Endodermal cell (in vitro differentiated cells): Measurements from ENCODE around the gene ZNF507. TPM values are rescaled to one million over a fixed set of nuclear protein-coding genes. Genes with fewer than 3 reads are reported as not detected.

Experiments used
- DNase-seq: peaks from one replicate; pipeline ENCODE4 v3.0.0-alpha.2; 2017
- H3K27ac ChIP-seq: 2 replicates; pipeline ENCODE4 v1.5.1; 2013; ENCODE audit warnings: mild to moderate bottlenecking, low read depth, low read length, moderate library complexity
- H3K27me3 ChIP-seq: 2 replicates; pipeline ENCODE4 v1.6.1; 2013; ENCODE audit warnings: mild to moderate bottlenecking, low read length, moderate library complexity; ENCODE audit not compliant: insufficient read depth, control insufficient read depth, poor library complexity, severe bottlenecking
- H3K36me3 ChIP-seq: 2 replicates; pipeline ENCODE4 v1.7.0; 2013; ENCODE audit warnings: mild to moderate bottlenecking, low read length, moderate library complexity; ENCODE audit not compliant: control insufficient read depth, insufficient read depth
- H3K4me1 ChIP-seq: one replicate; pipeline ENCODE4 v1.7.0; 2013; ENCODE audit warnings: low read length; ENCODE audit not compliant: control insufficient read depth, insufficient read depth
- H3K4me3 ChIP-seq: 2 replicates; pipeline ENCODE4 v1.5.1; 2013; ENCODE audit warnings: mild to moderate bottlenecking, low read length, moderate library complexity
- H3K9ac ChIP-seq: 2 replicates; pipeline ENCODE4 v1.6.1; 2013; ENCODE audit warnings: mild to moderate bottlenecking, low read length, moderate library complexity; ENCODE audit not compliant: poor library complexity, severe bottlenecking; ENCODE audit errors: extremely low read depth
- H3K9me3 ChIP-seq: 2 replicates; pipeline ENCODE4 v1.6.1; 2013; ENCODE audit warnings: mild to moderate bottlenecking, low read length, moderate library complexity; ENCODE audit not compliant: control insufficient read depth
- H3K27ac Mint-ChIP-seq: 2 replicates; pipeline ENCODE4 v1.8.0; 2020; ENCODE audit warnings: mixed read lengths
- H3K27me3 Mint-ChIP-seq: 2 replicates; pipeline ENCODE4 v1.8.0; 2021; ENCODE audit warnings: mild to moderate bottlenecking, mixed read lengths; ENCODE audit not compliant: insufficient read depth
- H3K36me3 Mint-ChIP-seq: 2 replicates; pipeline ENCODE4 v1.8.0; 2020; ENCODE audit warnings: low read depth, mixed read lengths
- H3K4me1 Mint-ChIP-seq: 2 replicates; pipeline ENCODE4 v1.8.0; 2020; ENCODE audit warnings: mixed read lengths
- H3K4me3 Mint-ChIP-seq: 2 replicates; pipeline ENCODE4 v1.8.0; 2020; ENCODE audit warnings: mild to moderate bottlenecking, moderate library complexity, mixed read lengths
- H3K9me3 Mint-ChIP-seq: 2 replicates; pipeline ENCODE4 v1.8.0; 2020; ENCODE audit warnings: mild to moderate bottlenecking, mixed read lengths
- WGBS, 2 experiments: methylation state at CpG; one replicate each; pipeline versions ENCODE4 v1.1.5 to v1.1.7; 2013; ENCODE audit warnings: missing lambda C conversion rate in 2 of 2, mixed read lengths in 1 of 2; ENCODE audit not compliant: insufficient coverage in 1 of 2, insufficient read length in 1 of 2; 5-methylcytosine and 5-hydroxymethylcytosine counted together
- total RNA-seq, 2 donors: library from RNA; stranded (reverse); fragmentation: NEBNext Ultra II Directional in 1 of 2; extraction: Animal tissue kit (Norgen Biotek cat#: 25700) in 1 of 2; gene quantifications; 2 replicates in 1 of 2; 3 replicates in 1 of 2; pipeline ENCODE4 v1.2.1, GENCODE V29; 2021
- TF ChIP-seq, protein P1 (sequence below): fragments of 200-600 bp; sonication (generic); conservative IDR thresholded peaks from 2 replicates; pipeline ENCODE4 v1.5.0; 2021; ENCODE audit warnings: antibody characterized with exemption, mild to moderate bottlenecking

Gene ZNF507
- total RNA-seq, 2 donors from 2014 or later: 28.0 to 32.5 TPM

DNA sequence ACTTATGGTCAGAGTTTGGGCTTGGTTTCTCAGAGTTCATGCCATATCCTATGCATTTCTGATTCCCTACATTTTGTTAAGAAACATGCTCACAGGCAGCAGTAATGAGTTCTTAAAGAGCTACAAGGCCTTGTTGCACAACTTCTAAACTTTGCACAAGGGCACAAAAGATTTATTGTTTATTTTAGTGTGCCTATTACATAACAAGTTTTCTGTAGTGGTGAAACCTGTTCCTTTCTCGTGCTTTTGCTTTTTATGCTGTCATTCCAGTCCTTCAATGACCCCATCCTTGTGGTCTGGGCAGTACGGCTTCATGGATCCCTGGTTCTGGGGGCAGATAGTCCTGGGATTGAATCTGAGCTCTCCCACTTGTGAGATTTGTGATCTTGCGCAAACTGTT lies 17.8 kb downstream of the ZNF507 start:
- no peak overlapping the region for H3K27ac Mint-ChIP-seq
- Histone ChIP-seq H3K27me3 (no peaks in the 10 kb centered on the region), H3K4me3 (no peak overlapping the region), H3K36me3 (peaks cover 62% of the 10 kb centered on the region), H3K4me1 (no peaks in the 10 kb centered on the region), H3K9ac (no peak overlapping the region), H3K9me3 (no peaks in the 10 kb centered on the region), H3K27ac (no peak overlapping the region)
- H3K4me3 Mint-ChIP-seq: no peak overlapping the region
- H3K9me3 Mint-ChIP-seq: no peaks in the 10 kb centered on the region
- DNase-seq: no peak
- no peaks in the 10 kb centered on the region for H3K4me1 Mint-ChIP-seq
- TF ChIP-seq, protein P1, sequence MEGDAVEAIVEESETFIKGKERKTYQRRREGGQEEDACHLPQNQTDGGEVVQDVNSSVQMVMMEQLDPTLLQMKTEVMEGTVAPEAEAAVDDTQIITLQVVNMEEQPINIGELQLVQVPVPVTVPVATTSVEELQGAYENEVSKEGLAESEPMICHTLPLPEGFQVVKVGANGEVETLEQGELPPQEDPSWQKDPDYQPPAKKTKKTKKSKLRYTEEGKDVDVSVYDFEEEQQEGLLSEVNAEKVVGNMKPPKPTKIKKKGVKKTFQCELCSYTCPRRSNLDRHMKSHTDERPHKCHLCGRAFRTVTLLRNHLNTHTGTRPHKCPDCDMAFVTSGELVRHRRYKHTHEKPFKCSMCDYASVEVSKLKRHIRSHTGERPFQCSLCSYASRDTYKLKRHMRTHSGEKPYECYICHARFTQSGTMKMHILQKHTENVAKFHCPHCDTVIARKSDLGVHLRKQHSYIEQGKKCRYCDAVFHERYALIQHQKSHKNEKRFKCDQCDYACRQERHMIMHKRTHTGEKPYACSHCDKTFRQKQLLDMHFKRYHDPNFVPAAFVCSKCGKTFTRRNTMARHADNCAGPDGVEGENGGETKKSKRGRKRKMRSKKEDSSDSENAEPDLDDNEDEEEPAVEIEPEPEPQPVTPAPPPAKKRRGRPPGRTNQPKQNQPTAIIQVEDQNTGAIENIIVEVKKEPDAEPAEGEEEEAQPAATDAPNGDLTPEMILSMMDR: no peak
- WGBS, 2 experiments: 90 to 93% methylated on average over 2 to 3 of the region's 3 CpGs
- H3K27me3 Mint-ChIP-seq: no peaks in the 10 kb centered on the region
- H3K36me3 Mint-ChIP-seq: peaks cover 66% of the 10 kb centered on the region

DNA sequence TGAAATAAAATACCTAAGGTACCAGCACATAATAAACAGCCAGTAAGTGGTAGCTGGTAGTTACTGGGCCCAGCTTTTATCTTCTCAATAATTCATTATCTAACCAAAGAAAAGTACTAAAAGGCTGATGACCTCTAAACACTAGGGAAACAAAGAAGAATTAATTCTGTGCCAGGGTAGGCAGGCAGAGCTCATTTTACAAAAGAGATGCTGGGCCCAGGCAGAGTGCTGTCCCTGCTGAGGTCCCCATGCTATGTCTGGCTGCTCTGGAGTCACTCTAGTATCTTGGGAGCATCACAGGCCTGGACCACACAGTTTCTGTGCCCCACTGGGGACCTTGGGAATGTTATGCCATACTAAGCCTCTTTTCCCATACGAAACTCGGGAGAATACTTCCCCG lies 18.2 kb downstream of the ZNF507 start:
- Mint-ChIP-seq H3K9me3 (no peaks in the 10 kb centered on the region), H3K27me3 (no peaks in the 10 kb centered on the region), H3K27ac (no peak overlapping the region), H3K4me1 (no peaks in the 10 kb centered on the region), H3K36me3 (peaks cover 61% of the 10 kb centered on the region), H3K4me3 (no peak overlapping the region)
- Histone ChIP-seq H3K27ac (no peak overlapping the region), H3K36me3 (peaks cover 57% of the 10 kb centered on the region), H3K9me3 (no peaks in the 10 kb centered on the region), H3K4me3 (no peak overlapping the region), H3K9ac (no peak overlapping the region), H3K27me3 (no peaks in the 10 kb centered on the region), H3K4me1 (no peaks in the 10 kb centered on the region)
- no peak for DNase-seq
- WGBS, 2 experiments: 97 to 100% methylated on average over 2 to 3 of the region's 3 CpGs
- TF ChIP-seq, protein P1: no peak

DNA sequence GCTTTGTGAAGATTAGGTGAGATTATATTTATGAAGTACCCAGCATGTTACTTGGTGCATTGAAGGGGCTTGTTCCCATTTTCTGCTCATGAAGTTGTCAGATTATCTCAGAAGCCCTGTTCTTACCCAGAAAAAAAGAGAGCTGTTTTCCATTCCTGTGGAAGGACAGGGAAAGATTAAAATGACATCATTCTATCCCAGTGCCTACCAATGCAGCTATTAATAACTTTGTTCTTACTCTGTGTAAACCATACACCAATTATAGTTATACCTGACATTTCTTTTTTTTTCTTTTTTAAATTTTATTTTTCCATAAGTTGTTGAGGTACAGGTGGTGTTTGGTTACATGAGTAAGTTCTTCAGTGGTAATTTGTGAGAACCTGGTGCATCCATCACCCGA lies 18.6 kb downstream of the ZNF507 start:
- no peak for DNase-seq
- Mint-ChIP-seq H3K27me3 (no peaks in the 10 kb centered on the region), H3K9me3 (no peaks in the 10 kb centered on the region), H3K4me1 (no peaks in the 10 kb centered on the region), H3K27ac (no peak overlapping the region), H3K36me3 (peaks cover 58% of the 10 kb centered on the region), H3K4me3 (no peak overlapping the region)
- Histone ChIP-seq H3K27ac (no peak overlapping the region), H3K9ac (no peak overlapping the region), H3K36me3 (peaks cover 54% of the 10 kb centered on the region), H3K4me3 (no peak overlapping the region), H3K27me3 (no peaks in the 10 kb centered on the region), H3K4me1 (no peaks in the 10 kb centered on the region), H3K9me3 (no peaks in the 10 kb centered on the region)
- WGBS, 2 experiments: 95 to 100% methylated on average over 1 of the region's 1 CpG
- TF ChIP-seq, protein P1: no peak
